Right renal pelvis (tissue), 4 donors: Measurements from ENCODE around the gene TNFSF4. TPM values are rescaled to one million over a fixed set of nuclear protein-coding genes. Genes with fewer than 3 reads are reported as not detected.
"Not testable (repeated sequence)": the region's sequence is repeated elsewhere in the genome, so short reads cannot be mapped to it uniquely, and the experiment has no call there.

ENCODE experiments used
- DNase-seq, 4 donors: peaks; one replicate each; pipeline ENCODE4 v3.0.0-alpha.2; 2013; ENCODE audit warnings: low read depth in 4 of 4, low spot score in 3 of 4, missing footprints in 1 of 4
- polyA plus RNA-seq, 4 donors: library from polyadenylated mRNA; unstranded; fragments of 120-200 nt; gene quantifications; one replicate each; pipeline ENCODE4 v1.2.1, GENCODE V29; 2013; ENCODE audit not compliant: insufficient read length in 4 of 4

TNFSF4 gene
- polyA plus RNA-seq, 4 donors = 1.4 to 2.4 (median 1.9) TPM

DNA sequence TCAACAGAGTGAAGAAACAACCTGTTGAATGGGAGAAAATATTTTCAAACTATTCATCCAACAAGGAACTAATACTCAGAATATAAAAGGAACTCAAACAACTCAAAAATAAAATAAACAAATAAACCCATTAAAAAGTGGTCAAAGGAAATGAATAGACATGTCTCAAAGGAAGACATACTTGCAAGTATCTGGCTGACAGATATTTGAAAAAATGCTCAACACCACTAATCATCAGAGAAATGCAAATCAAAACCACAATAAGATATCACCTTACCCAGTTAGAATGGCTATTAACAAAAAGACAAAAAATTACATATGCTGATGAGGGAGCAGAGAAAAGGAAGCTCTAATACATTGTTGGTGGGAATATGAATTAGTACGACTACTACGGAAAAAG lies 38.2 kb downstream of the TNFSF4 start:
- no peak for DNase-seq

DNA sequence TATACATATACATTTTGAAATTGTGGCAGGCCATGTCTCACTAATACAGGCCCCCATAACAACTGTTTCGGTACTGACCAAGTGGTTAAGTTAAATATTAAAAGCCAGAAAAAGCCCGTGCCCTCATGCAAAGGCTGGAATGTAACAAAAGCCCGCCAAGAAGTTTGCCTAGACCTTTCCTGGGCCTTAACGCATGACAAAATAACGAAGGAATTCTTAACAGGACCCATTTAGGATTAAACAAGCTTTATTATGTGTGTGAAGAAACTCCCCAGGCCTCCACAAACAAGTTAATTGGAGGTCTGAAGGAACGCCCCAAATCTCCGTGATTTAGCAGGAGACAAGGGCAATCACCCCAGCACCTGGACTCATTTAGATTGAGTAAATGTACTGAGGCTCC lies 42.4 kb downstream of the TNFSF4 start:
- no peak for DNase-seq

DNA sequence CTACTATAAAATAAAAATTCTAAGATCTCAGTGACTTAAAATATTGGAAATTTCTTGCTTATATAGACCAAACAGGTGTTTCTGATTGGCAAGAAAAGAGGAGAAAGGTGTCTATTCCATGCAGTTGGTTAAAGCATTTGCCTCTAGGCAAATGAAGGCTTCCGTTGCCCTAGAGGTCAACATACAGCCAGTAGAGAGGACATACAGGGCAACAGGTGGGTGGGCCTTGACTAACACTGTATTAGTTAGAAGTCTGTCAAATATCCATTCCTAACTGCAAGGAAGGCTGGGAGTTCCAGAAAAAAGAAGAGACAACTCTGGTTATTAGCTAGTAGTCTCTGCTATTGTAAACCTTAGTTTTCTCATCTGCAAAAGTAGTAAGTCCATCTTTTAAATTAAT lies 43.0 kb downstream of the TNFSF4 start:
- DNase-seq = no peak

DNA sequence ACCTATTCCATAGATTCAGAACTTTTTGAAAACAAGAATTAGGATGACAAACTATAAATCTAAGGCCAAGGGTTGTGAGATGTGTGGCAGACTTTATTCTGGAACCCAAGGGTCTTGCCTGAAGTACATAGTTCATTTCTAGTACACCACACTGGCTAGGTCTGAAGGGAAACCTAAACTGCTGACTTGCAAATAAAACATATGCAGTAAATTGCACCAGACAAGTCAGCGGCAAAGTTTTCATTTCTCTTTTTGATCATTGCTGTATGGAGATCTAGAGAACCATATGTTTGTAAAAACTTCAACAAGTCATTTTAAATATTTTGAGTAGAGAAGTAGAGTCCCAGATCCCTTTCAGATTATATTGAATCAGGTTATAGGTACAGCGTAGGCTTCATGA lies 43.9 kb downstream of the TNFSF4 start:
- DNase-seq = no peak

DNA sequence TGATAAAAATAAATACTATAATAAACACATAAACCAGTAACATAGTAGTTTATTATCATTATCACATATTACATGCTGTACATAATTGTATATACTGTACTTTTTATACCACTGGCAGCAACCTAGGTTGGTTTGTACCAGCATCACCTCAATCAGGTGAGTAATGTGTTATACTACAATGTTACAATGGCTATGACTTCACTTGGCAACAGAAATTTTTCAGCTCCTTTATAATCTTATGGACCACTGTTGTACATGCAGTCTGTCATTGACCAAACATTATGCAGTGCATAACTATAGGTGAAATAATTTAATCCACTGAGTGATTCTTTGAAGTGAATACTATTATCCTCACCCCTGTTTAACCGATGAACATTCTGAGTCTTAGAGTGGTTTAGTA lies 44.5 kb downstream of the TNFSF4 start:
- DNase-seq = no peak

DNA sequence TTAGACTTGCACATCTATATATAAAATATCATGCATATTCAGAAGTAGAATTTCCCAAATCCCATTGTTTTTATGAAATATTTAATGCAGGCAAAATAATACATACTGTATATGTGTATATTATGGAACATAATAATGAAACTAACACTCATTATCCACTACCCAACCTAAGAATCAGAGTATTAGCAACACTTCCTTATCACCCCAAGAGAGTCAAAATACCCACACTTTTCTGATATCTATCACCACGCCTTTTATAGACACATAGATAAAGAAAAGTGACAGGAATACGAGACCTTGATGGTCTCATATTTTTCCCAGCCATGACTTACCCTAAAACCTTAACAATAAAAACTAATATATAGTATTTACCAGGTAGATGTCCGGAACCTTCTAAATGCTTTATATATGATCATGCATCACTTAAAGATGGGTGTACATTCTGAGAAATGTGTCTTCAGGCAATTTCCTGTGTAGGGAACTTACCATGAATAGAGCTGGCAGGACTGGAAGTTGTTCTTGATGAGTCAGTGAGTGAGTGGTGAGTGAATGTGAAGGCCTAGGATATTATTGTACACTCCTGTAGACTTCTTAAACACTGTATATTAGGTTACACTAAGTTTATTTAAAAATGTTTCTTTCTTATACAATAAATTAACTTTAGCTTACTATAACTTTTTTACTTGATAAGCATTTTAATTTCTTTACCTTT lies 45.5 kb downstream of the TNFSF4 start:
- DNase-seq = no peak

DNA sequence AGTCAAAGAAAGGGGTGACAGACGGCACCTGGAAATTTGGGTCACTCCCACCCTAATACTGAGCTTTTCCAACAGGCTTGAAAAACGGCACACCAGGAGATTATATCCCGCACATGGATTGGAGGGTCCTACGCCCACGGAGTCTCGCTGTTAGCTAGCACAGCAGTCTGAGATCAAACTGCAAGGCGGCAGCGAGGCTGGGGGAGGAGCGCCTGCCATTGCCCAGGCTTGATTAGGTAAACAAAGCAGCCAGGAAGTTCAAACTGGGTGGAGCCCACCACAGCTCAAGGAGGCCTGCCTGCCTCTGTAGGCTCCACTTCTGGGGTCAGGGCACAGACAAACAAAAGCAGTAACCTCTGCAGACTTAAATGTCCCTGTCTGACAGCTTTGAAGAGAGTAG lies 53.2 kb downstream of the TNFSF4 start:
- not testable (repeated sequence) for DNase-seq

DNA sequence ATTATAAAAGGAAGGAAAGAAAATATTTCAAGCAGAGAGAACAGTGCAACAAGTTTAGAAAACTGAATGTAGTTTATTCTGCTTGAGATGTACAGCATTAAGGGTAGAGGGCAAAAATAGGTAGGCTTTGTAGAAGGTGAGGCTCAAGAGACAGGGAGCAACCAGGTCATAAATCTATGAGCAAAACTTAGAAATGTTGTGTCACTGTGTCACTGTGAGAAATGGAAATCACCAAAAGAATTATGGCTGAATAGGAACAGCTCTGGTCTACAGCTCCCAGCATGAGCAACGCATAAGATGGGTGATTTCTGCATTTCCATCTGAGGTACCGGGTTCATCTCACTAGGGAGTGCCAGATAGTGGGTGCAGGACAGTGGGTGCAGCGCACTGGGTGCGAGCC lies 53.6 kb downstream of the TNFSF4 start:
- no peak for DNase-seq

GRCh38 chr1:173152598-173152997 lies 54.5 kb downstream of the TNFSF4 start:
- DNase-seq = no peak

DNA sequence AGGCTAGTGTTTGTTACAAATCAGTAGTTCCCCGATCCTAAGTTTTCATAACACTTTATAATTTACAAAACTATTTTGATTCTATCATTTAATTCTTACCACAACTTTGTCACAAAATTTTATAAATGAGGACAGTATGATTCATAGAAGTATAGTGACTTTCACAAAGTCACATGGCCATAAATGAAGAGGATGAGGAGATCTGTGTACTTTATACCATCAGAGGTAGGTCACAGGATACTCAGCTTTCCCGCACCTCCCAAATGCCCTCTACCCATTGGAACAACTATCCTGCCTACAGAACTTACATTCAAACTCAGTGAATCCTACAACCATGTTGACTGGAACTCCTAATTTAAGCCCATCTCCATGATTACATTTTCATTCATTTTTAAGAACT lies 56.3 kb downstream of the TNFSF4 start:
- no peak for DNase-seq

DNA sequence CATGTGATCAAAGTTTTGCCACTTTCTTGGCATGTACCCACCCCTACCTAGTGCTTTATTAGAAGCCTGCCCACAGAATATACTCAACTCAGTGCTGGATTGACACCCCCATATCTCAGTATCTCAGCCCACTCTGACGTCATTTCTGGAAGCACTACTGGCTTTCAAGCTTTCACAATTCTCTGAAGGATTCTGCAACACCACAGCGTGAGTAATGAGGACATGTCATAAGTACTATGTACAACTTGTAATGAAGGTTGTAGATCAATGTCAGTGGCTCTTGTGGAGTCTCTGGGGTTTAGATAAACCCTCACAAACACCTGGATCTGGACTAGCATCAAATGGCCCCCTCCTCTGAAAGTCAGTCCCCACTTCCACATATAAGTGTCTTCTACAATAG lies 57.2 kb downstream of the TNFSF4 start:
- no peak for DNase-seq

- no peak for DNase-seq
Measured at GRCh38 chr1:173148971-173149370, 58.2 kb downstream of the TNFSF4 start.

- no peak for DNase-seq
Measured at GRCh38 chr1:173148545-173148944, 58.6 kb downstream of the TNFSF4 start.

- DNase-seq = no peak
Measured at GRCh38 chr1:173140733-173141132, 66.4 kb downstream of the TNFSF4 start.

GRCh38 chr1:173139706-173140105 lies 67.4 kb downstream of the TNFSF4 start:
- no peak for DNase-seq

GRCh38 chr1:173137107-173137706 lies 69.9 kb downstream of the TNFSF4 start:
- no peak for DNase-seq

DNA sequence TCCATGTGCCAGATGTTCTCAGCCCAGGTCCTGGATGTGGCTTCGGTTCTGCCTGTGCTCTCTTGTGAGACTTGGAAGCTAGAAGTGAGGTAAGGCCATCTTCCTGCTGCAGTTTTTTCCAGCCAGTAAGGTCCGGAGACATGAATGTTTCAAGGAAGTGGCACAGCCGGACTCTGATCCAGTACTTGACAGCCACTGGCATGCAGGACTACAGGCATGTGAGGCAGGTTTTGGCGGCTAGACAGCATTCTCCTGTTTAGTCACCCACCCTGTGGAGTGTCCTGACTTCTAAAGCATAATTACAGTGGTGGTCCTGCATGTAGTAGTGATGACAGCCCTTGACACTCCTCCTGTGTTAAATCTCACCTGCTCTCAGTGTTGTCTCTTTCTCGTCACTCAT lies 72.3 kb downstream of the TNFSF4 start:
- DNase-seq = no peak

GRCh38 chr1:173134029-173134428 lies 73.1 kb downstream of the TNFSF4 start:
- DNase-seq = no peak

Other genes with a start within 250 kb of the TNFSF4 start
- under 1 TPM; 0.10 to 0.30 (median 0.20) TPM for gene TNFSF18, start 156.4 kb downstream of the TNFSF4 start, polyA plus RNA-seq